GM18511 (cell line): ENCODE results near the gene ZNF488.

ENCODE experiments used
- ATAC-seq: cut with Tn5 transposase; IDR thresholded peaks from one replicate; pipeline ENCODE4 v1.9.1; 2021; ENCODE audit warnings: mild to moderate bottlenecking, moderate library complexity; ENCODE audit not compliant: unreplicated experiment

Gene ZNF488

GRCh38 chr10:47350671-47351640 lies 33.1 kb downstream of the ZNF488 start:
- no peak for ATAC-seq

DNA sequence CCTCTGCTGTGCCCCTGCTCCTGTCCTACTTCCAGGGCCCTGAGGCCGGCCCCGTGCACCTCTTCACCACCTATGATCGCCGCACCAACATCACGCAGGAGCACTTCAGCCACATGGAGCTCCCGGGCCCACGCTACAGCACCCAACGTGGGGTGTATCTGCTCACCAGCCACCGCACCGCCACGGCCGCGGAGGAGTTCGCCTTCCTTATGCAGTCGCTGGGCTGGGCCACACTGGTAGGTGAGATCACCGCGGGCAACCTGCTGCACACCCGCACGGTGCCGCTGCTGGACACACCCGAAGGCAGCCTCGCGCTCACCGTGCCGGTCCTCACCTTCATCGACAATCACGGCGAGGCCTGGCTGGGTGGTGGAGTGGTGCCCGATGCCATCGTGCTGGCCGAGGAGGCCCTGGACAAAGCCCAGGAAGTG lies 34.1 kb downstream of the ZNF488 start:
- no peak for ATAC-seq

GRCh38 chr10:47349516-47349915 lies 34.6 kb downstream of the ZNF488 start:
- no peak for ATAC-seq

DNA sequence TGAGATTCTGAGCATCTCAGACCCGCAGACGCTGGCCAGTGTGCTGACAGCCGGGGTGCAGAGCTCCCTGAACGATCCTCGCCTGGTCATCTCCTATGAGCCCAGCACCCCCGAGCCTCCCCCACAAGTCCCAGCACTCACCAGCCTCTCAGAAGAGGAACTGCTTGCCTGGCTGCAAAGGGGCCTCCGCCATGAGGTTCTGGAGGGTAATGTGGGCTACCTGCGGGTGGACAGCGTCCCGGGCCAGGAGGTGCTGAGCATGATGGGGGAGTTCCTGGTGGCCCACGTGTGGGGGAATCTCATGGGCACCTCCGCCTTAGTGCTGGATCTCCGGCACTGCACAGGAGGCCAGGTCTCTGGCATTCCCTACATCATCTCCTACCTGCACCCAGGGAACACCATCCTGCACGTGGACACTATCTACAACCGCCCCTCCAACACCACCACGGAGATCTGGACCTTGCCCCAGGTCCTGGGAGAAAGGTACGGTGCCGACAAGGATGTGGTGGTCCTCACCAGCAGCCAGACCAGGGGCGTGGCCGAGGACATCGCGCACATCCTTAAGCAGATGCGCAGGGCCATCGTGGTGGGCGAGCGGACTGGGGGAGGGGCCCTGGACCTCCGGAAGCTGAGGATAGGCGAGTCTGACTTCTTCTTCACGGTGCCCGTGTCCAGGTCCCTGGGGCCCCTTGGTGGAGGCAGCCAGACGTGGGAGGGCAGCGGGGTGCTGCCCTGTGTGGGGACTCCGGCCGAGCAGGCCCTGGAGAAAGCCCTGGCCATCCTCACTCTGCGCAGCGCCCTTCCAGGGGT lies 35.2 kb downstream of the ZNF488 start:
- ATAC-seq, result no peak

GRCh38 chr10:47348138-47348651 lies 35.9 kb downstream of the ZNF488 start, which contains the start of gene RBP3:
Gene RBP3, plus strand, starts transcription at chr10:47348363. Its CDS starts 122 bp downstream, at chr10:47348485.
- no peak for ATAC-seq

- ATAC-seq, result no peak
These were observed 36.8 kb downstream of the ZNF488 start for GRCh38 chr10:47347303-47347675.

GRCh38 chr10:47346581-47347302 lies 37.4 kb downstream of the ZNF488 start:
- ATAC-seq, result no peak

DNA sequence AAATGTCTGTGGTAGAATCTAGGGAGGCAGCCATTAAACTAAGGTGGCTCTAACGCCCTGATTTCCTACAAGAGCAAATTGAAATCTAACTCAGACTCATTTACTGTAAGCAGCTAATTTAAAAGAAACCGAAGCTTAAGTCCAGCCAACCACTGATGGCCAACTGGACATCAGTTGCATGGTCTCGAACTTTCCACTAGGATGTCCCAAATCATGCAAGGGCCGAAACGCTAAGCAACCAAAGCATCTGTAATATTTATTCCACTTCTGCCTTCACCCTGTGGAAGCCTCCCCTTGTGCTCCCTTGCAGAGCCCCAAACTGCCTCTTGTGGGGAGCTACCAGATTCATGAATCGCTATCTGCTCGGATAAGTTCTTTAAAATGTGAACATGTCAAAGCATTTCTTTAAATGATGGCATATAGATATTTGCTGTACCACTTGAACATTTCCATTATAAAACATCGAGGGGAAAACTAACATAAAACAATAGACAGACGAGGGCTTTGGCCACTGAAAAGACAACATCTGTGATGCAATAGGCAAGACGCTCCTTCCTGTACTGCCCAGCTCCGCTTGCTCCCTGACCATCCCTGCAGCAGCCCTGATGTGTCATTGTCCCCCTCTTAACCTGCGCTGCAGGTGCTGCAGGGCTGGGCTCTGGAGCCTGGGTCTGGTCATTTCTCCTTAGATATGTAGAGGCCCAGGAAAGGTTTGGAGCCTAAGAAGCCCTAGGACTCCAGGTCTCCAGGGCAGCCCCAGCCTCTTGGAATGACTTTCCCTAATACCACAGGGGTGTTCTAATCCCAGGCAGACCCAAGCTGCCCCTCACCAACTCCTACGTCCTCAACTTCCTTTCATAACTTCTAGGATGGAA lies 38.9 kb downstream of the ZNF488 start:
- ATAC-seq, result no peak

DNA sequence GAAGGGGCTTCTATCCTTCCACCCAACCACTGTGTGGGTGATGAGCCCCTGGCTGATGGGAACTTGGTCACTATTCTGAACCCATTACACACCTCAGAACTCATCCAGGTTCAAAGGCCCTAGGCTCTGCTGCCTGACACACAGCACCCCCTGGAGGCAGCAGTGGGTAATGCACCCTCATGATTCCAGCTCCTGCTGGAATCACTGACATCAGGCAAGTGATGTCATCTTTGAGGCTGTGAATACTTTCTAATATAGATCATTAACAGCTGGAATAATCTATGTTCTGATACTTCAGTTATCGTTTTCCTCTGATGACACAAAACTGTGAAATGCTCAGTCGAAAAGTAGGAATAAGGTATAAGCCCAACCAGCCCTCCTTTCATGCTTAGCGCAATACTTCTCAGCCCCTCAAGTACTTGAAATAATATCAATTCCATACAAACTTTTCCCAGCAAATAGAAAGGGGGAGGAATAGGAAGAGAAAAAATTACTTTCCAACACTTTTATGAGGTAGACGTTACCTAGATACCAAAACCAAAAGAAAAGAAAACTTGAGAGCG lies 43.4 kb downstream of the ZNF488 start:
- no peak for ATAC-seq

- no peak for ATAC-seq
These were observed 44.1 kb downstream of the ZNF488 start for GRCh38 chr10:47339759-47340607.

- ATAC-seq, result no peak
These were observed 44.8 kb downstream of the ZNF488 start for GRCh38 chr10:47339186-47339735.

- no peak for ATAC-seq
These were observed 46.8 kb downstream of the ZNF488 start for GRCh38 chr10:47337310-47337709.

DNA sequence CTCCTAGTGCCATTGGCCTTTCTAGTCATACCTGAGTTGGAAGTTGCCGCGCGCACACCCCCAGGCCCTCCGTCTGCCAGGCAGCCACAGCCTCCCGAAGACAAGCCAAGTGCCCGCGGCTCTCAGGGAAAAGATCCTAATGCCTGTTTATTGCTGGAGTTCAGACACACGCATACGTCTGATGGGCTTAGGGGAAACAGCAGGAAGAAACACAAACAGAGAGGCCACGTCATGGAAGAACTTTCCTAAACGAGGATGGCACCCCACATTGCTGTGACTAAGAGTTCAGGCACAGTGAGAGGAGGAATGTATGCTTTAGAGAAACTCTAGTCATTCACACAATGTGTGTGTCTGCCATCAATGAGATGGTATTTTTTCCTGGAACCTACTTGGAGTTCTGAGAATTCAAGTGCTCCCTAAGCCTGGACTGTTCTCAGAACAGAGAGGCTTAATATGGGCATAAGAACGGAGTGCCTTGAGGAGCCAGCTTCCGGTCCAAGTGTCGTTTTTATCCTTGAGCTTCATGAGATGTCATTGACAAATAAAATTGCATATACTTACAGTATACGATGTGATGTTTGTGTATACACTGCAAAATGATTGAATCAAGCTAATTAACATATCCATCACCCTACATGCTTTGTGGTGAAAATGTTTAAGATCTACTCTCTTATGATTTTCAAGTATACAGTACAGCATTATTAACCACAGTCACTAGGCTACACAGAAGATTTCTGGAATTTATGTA lies 47.5 kb downstream of the ZNF488 start:
- ATAC-seq, result no peak

DNA sequence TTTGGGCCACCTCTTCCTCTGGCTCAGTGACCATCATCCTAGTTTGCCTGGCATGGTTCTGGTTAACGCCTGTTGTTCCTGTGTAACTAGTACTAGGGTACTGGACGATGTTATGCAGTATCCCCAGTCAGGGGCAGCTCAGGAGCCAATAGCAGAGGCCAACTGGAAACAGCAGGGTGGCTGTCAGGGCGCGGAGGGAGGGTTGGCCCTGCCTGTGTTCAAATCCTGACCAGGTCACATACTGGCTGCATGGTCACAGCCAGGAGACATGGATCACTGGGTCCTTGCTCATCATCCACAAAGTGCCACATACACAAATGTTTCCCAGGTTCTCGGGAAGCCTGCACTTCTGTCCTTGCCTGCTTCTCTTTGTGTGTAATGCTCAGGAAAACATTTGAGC lies 48.2 kb downstream of the ZNF488 start:
- no peak for ATAC-seq

DNA sequence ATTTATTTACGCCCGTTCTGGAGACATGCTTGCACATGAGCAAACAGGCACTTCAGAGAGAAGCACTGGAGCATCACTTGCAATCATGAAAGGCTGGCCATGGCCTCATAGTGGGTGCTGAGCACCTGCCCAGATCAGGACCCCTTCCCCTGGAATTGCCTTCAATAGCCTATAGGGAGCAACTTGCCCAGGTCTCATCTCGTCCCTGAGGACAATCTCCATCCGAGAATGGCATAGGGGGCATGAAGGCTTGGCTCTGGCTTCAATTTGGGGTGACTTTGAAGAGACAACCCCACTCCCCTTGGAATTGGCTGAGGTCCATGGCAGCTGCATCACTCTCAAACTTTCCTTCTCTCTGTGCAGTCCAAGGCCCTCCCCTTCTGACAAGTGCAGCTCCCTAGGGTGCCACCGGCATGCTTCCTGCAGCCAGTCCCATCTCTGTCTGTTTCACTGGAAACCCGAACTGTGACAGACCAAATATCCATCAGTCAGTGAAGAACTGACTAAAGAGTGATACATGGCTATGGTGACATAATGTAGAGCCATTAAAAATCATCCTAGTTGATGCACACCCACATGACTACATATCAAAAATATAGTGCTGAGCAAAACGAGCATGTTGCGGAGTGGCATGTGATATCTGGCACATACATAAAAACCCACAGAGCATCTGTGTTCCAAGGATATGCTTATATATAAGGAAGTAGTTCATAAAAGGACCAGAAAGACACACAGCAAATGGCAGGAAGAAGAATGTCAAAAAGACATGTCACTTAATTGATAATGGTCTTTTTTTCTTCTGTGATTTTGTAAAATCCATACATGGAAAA lies 49.4 kb downstream of the ZNF488 start:
- ATAC-seq, result no peak

DNA sequence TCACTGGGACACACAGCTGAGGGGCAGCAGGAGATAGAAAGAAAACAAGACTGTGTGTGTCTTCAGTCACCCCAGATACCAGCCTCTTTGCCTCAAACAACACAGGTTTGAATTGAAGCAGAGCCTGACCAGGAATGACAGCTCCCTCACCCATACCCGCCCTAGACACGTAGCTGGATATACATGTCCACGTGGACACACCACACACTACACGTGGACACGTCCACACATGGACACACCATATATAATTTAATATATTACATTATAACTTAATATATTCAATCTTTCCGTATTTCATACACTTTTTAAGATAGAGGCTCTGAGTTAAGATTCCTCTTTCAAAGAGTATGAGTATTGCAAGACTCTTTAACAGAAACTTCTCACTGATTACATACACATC lies 50.6 kb downstream of the ZNF488 start:
- no peak for ATAC-seq

DNA sequence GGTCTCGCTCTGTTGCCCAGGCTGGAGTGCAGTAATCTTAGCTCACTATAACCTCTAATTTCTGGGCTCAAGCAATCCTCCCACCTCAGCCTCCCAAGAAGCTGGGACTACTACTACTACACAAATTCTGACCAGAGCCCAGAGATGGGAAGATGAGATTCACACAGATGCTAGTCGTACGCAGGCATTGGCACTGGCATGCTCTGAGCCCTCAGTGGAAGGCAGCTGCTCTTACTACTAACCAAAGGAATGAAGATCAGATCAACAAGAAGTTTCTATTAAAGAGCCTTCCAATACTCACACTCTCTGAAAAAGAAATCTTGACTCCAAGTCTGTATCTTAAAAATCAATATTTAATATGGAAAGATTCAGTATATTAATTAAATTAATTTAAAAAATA lies 51.1 kb downstream of the ZNF488 start:
- ATAC-seq, result no peak
